ENCODE data around the gene ARNT2. TPM values are rescaled to one million over a fixed set of nuclear protein-coding genes. Genes with fewer than 3 reads are reported as not detected.
"Not testable (repeated sequence)": the region's sequence is repeated elsewhere in the genome, so short reads cannot be mapped to it uniquely, and the experiment has no call there.

ARNT2 gene
- total and polyA plus RNA-seq, 2 experiments from 2014 or later = 3.9 to 5.3 TPM

GRCh38 chr15:80386151-80386550 lies 18.0 kb upstream of the ARNT2 start:
- H3K36me3 ChIP-seq (replicated peaks; ENCODE audit: insufficient read depth, low read depth) = no peaks in the 10 kb centered on the region
- no peak overlapping the region for H3K4me3 ChIP-seq
- peaks cover 4% of the 10 kb centered on the region for H3K27me3 ChIP-seq
- H3K4me2 ChIP-seq = no peak overlapping the region
- WGBS (ENCODE audit: low lambda C conversion rate, missing lambda C conversion rate) = 85% methylated on average over 1 of the region's 1 CpG
- no peaks in the 10 kb centered on the region for H4K20me1 ChIP-seq (ENCODE audit: insufficient read depth, poor library complexity, severe bottlenecking)
- H3K9me2 ChIP-seq (replicated peaks; ENCODE audit: insufficient read depth) = no peaks in the 10 kb centered on the region
- no peaks in the 10 kb centered on the region for H3K9me3 ChIP-seq (ENCODE audit: low read depth)
- no peak overlapping the region for H2AFZ ChIP-seq
- TF ChIP-seq EZH2 (IDR thresholded peaks at IDR 0.05; ENCODE audit: borderline replicate concordance) = no peak
- TF ChIP-seq EZH2phosphoT487 (IDR thresholded peaks at IDR 0.05; ENCODE audit: low read depth, severe bottlenecking, unreplicated experiment) = no peak
- no peak for TF ChIP-seq CTCF (IDR thresholded peaks at IDR 0.05; ENCODE audit: poor library complexity)
- H3K79me2 ChIP-seq = no peaks in the 10 kb centered on the region
- no peak for DNase-seq (ENCODE audit: low spot score)
- H3K27ac ChIP-seq = no peak overlapping the region
- no peaks in the 10 kb centered on the region for H3K4me1 ChIP-seq (ENCODE audit: insufficient read depth)

GRCh38 chr15:80388326-80388725 lies 15.9 kb upstream of the ARNT2 start:
- no peak for DNase-seq (ENCODE audit: low spot score)
- no peaks in the 10 kb centered on the region for H3K36me3 ChIP-seq (replicated peaks; ENCODE audit: insufficient read depth, low read depth)
- no peaks in the 10 kb centered on the region for H3K9me3 ChIP-seq (ENCODE audit: low read depth)

GRCh38 chr15:80389370-80389769 lies 14.8 kb upstream of the ARNT2 start:
- WGBS (ENCODE audit: low lambda C conversion rate, missing lambda C conversion rate) = 81% methylated on average over 1 of the region's 1 CpG
- H3K4me2 ChIP-seq = no peak overlapping the region
- peaks cover 4% of the 10 kb centered on the region for H3K27me3 ChIP-seq
- no peak overlapping the region for H3K27ac ChIP-seq
- H3K9me3 ChIP-seq (ENCODE audit: low read depth) = no peaks in the 10 kb centered on the region
- TF ChIP-seq EZH2phosphoT487 (IDR thresholded peaks at IDR 0.05; ENCODE audit: low read depth, severe bottlenecking, unreplicated experiment) = no peak
- TF ChIP-seq EZH2 (IDR thresholded peaks at IDR 0.05; ENCODE audit: borderline replicate concordance) = no peak
- no peak for TF ChIP-seq CTCF (IDR thresholded peaks at IDR 0.05; ENCODE audit: poor library complexity)
- no peaks in the 10 kb centered on the region for H3K79me2 ChIP-seq
- H4K20me1 ChIP-seq (ENCODE audit: insufficient read depth, poor library complexity, severe bottlenecking) = no peaks in the 10 kb centered on the region
- no peak overlapping the region for H3K4me3 ChIP-seq
- H2AFZ ChIP-seq = no peak overlapping the region
- H3K36me3 ChIP-seq (replicated peaks; ENCODE audit: insufficient read depth, low read depth) = no peaks in the 10 kb centered on the region
- no peaks in the 10 kb centered on the region for H3K4me1 ChIP-seq (ENCODE audit: insufficient read depth)
- no peak for DNase-seq (ENCODE audit: low spot score)
- no peaks in the 10 kb centered on the region for H3K9me2 ChIP-seq (replicated peaks; ENCODE audit: insufficient read depth)

More at GRCh38 chr15:80388326-80388725, 15.9 kb upstream of the ARNT2 start:
- Histone ChIP-seq H3K9me2 (replicated peaks; ENCODE audit: insufficient read depth) (no peaks in the 10 kb centered on the region), H2AFZ (no peak overlapping the region), H3K4me2 (no peak overlapping the region), H4K20me1 (ENCODE audit: insufficient read depth, poor library complexity, severe bottlenecking) (no peaks in the 10 kb centered on the region), H3K79me2 (no peaks in the 10 kb centered on the region), H3K27ac (no peak overlapping the region), H3K27me3 (peaks cover 4% of the 10 kb centered on the region), H3K4me3 (no peak overlapping the region), H3K4me1 (ENCODE audit: insufficient read depth) (no peaks in the 10 kb centered on the region)
- TF ChIP-seq EZH2 (IDR thresholded peaks at IDR 0.05; ENCODE audit: borderline replicate concordance) = no peak
- no peak for TF ChIP-seq EZH2phosphoT487 (IDR thresholded peaks at IDR 0.05; ENCODE audit: low read depth, severe bottlenecking, unreplicated experiment)
- TF ChIP-seq CTCF (IDR thresholded peaks at IDR 0.05; ENCODE audit: poor library complexity) = no peak
- WGBS (ENCODE audit: low lambda C conversion rate, missing lambda C conversion rate) = 66% methylated on average over 3 of the region's 3 CpGs

- not testable (repeated sequence) for H3K4me3 ChIP-seq; H3K36me3 ChIP-seq (replicated peaks; ENCODE audit: insufficient read depth, low read depth); H2AFZ ChIP-seq; H3K4me2 ChIP-seq; DNase-seq (ENCODE audit: low spot score); H3K79me2 ChIP-seq; H3K27me3 ChIP-seq; H3K9me3 ChIP-seq (ENCODE audit: low read depth); H3K27ac ChIP-seq; H3K9me2 ChIP-seq (replicated peaks; ENCODE audit: insufficient read depth); H3K4me1 ChIP-seq (ENCODE audit: insufficient read depth); H4K20me1 ChIP-seq (ENCODE audit: insufficient read depth, poor library complexity, severe bottlenecking)
- 96% methylated on average over 1 of the region's 1 CpG for WGBS (ENCODE audit: low lambda C conversion rate, missing lambda C conversion rate)
Measured at GRCh38 chr15:80390942-80391341, 13.2 kb upstream of the ARNT2 start.

Data from hepatocyte (in vitro differentiated cells).